PC-9 (cell line): Measurements from ENCODE around the gene RCBTB1.

Experiments
- EZH2 ChIP-seq: fragments of 200-600 bp; sonication (generic); IDR thresholded peaks from 2 replicates; pipeline ENCODE4 v1.8.0; 2017; ENCODE audit warnings: antibody characterized with exemption, low read depth
- TF ChIP-seq, protein P1 (sequence below): fragments of 200-600 bp; sonication (generic); conservative IDR thresholded peaks from 2 replicates; pipeline ENCODE4 v1.6.1; 2017; ENCODE audit warnings: mixed run types, antibody characterized with exemption, mild to moderate bottlenecking, moderate library complexity

DNA sequence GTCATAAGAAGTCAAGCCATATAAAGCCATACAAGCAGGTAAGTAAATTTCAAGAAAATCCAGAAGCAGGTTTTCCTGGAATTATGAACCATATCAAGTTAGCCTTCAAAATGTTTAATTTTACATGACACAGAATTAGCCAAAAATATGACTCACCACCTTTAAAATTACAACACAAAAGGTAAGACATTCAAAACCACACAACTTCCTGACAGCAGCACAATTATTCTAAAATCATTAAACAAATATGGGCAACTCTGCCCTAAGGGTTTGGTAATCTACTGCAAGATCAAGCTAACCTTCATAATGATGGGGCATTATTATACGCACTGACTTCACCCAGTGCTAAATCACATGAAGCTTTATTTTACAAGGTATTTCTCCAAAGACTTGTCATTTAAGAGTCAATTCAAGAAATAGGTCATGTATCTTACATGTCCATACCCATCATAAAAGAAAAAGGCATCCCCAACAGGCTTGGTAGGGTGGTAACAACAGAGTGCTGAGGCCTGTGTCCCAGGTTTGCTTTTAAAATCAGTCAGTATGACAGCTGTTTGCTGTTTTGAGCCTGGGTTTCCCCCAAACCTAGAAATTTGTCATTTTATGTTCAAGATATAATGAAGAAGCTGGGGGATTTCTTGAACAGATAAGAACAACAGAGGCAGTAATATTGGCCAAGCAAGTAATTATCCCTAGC, 15.2 kb downstream of the RCBTB1 start:
- TF ChIP-seq, protein P1, sequence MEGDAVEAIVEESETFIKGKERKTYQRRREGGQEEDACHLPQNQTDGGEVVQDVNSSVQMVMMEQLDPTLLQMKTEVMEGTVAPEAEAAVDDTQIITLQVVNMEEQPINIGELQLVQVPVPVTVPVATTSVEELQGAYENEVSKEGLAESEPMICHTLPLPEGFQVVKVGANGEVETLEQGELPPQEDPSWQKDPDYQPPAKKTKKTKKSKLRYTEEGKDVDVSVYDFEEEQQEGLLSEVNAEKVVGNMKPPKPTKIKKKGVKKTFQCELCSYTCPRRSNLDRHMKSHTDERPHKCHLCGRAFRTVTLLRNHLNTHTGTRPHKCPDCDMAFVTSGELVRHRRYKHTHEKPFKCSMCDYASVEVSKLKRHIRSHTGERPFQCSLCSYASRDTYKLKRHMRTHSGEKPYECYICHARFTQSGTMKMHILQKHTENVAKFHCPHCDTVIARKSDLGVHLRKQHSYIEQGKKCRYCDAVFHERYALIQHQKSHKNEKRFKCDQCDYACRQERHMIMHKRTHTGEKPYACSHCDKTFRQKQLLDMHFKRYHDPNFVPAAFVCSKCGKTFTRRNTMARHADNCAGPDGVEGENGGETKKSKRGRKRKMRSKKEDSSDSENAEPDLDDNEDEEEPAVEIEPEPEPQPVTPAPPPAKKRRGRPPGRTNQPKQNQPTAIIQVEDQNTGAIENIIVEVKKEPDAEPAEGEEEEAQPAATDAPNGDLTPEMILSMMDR: no peak
- no peak for TF ChIP-seq EZH2
